ENCODE results near the gene NBPF14.
"Not testable (repeated sequence)": the region's sequence is repeated elsewhere in the genome, so short reads cannot be mapped to it uniquely, and the experiment has no call there.

NBPF14 gene

GRCh38 chr1:148595911-148596310 is at the start of gene NBPF14:
NBPF14 (minus strand) TSS chr1:148596011; CDS start chr1:148595717, 294 bp downstream.
- DNase-seq: not testable (repeated sequence)

DNA sequence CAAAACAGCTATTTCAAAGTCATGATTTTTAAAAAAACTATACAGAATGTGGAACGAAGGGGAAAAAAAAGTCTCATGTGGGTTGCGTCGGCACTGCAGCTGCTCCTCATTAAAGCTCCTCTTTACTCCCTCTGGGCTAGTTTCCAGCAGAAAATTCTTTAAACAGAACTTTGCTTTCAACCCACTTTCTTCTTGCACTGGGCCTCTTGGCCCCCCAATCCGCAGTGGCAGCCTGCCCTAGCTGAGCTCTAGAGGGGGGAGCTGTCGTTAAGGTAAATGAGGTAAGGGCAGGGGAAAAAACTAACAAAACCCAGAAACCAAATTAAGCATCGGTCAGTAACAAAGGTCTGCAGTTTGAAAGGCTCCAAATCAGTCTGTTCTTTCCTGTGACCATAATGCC is 29.6 kb upstream of the NBPF14 start:
- DNase-seq: not testable (repeated sequence)

DNA sequence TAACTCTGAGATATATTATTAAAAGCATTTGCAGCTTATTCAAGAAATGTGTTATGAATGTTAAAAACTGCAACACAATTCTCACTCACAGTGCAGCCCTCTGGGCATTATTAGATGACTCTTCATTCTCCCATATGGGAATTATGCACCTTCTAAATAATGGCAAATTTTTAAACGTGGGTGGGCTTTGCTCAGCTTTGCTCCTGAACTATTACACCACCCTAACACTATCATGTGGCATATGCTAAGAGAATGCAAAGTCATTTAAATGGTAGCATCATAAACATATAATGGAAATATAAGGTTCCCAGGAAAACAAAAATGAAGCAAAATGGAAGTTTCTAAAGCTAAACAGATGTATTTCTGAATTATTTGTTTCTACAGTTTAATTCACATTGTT is 22.4 kb upstream of the NBPF14 start:
- not testable (repeated sequence) for DNase-seq

DNA sequence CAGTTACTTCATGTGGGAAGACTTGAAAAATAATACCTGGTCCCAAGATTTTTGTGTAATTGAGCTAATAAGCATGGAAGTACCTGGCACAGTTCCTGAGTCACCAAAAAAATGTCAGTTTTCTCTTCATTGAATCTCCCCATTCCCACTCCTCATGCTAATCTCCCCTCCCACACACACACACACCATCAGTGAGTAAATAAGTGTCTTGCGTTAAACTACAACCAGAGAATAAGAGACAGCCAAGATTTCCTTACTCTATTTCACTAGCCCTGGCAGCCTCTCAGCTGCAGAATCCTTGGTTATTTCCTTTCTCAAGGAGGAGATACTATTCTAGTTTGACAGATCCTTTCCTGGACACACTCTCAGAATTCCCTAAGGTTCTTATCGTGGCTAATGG is 9.5 kb upstream of the NBPF14 start:
- not testable (repeated sequence) for DNase-seq

GRCh38 chr1:148595360-148595759 is 451 bp downstream of the NBPF14 start:
- not testable (repeated sequence) for DNase-seq

- DNase-seq: not testable (repeated sequence)
These were observed 4.7 kb downstream of the NBPF14 start for GRCh38 chr1:148591098-148591497.

DNA sequence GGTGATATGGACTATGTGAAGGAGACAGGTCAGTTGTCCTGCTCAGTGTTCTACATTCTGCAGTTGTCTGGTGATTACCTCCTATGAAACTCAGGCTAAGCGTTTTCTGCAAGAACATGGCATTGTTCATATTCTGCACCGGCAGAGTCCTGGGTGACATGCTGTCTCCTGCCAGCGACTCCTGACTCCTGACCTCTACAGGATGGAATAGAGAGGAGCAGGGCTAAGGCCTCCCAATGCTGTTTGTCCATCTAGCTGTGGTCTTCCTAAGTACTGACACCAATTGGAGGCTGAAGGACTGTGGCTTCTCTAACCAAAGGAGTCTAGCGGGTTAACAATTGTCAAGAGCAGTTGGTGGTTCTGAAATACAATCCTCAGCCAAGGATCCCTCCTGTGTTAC is 63.7 kb downstream of the NBPF14 start:
- DNase-seq: peak; percentile 45

DNA sequence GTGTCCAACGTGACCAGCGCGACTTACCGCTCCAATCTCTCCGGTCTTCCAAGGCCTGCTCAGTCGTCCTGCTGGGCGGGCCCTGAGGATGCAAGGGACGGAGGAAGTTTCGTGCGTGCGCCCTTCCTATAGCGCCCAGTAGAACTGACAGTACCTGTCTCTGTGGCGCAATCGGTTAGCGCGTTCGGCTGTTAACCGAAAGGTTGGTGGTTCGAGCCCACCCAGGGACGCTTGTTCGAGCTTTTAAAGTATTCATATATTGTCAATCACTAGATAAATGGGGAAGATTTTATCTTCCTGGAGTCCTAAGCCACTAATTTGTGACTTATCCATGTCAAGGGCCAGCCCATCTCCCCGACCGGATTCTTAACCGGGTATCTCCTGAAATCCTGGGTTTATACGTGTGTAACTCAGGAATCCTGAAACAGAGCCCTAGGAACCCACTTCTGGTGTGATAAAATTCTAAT is 66.7 kb downstream of the NBPF14 start:
- peak; percentile 72 for DNase-seq

DNA sequence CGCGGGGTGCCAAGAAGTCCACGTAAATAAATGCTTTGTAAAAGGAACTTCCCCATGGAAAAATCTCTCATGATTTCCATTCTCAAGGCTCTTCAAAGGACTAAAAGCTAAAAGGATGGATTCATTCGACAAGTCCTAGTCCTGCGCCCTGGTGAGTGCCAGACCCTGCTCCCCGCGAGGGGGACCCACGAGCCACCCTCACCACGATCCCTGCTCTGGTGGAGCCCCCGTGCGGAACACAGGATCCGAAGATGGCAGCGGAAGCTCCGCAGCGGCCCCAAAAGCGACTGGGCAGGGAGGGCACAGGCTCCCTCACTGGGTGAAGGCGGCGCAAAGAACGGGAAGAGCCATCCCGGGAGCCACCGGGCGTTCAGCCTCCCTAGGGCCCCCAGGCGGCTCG is 67.2 kb downstream of the NBPF14 start:
- not testable (repeated sequence) for DNase-seq

- DNase-seq: not testable (repeated sequence)
These were observed 69.2 kb downstream of the NBPF14 start for GRCh38 chr1:148526587-148526986.

DNA sequence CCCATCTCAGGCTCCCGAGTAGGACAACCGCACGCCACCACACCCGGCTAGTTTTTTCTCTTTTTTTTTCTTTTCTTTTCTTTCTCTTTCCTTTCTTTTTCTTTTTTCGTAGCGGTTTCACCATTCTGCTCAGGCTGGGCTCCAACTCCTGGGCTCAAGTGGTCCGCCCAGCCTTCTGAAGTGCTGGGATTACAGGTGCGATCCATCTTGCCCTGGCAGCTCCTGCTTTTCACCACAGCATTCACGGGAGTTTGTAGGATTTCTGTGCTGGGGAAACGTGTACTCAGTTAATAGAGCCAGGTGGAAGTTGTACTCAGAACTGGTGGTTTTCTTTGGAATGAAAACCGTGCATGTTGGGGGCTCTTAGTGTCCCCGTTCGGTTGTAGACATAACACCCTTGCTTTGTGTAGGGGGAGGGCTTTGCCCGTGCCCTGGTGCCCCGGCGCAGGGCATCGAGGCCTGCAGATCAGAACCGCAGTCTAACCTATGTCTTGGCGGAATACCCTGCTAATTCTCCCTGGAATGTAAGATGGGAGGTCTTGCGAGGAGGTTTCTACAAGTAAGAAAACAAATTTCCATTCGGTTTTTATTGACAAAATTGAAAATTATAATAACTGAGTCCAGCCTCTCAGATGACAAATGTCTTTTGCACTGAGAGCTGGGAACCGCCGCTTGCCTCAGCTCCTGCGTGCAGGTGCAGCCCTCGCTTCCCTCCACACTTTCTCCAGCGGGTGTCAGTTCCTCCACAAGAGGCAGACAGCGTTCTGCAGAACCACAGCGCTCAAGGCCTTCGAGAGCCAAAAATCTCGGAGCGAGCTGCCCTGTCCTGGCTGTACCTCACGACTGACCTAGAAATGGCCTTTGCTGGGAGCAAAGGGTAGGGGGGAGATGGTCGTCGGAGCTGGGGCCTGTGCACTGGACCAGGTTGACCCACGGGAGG is 72.3 kb downstream of the NBPF14 start:
- not testable (repeated sequence) for DNase-seq

DNA sequence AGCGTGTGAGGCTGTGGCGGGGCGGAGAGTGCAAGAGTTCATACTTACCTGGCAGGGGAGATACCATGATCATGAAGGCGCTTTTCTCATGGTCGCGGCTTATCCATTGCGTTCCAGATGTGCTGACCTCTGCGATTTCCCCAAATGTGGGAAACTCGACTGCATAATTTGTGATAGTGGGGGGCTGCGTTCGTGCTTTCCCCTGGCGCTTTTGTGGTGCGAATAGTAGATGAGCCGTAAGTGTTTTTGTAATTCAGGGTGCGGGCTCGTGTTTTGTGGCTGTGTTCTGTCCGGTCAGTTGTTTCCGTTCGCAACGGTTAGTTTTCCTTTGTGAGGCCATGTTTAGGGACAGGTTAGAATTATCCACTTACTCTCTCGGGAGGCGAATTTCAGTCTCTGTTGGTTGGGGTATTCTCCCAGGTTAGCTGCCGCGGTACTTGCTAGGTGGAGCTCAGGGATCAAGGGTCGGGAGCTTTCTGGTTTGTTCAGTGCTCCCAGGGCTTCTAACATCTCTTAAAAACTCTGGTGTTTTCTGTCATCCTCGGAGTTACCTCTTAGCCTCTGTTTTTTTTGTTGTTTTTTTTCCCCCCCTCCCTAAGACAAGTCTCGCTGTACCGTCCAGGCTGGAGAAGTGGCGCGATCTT is 73.1 kb downstream of the NBPF14 start:
- DNase-seq: peak; percentile 99

- DNase-seq: peak; percentile 94
These were observed 73.7 kb downstream of the NBPF14 start for GRCh38 chr1:148522072-148522471.

GRCh38 chr1:148514310-148514709 is 81.5 kb downstream of the NBPF14 start:
- not testable (repeated sequence) for DNase-seq

DNA sequence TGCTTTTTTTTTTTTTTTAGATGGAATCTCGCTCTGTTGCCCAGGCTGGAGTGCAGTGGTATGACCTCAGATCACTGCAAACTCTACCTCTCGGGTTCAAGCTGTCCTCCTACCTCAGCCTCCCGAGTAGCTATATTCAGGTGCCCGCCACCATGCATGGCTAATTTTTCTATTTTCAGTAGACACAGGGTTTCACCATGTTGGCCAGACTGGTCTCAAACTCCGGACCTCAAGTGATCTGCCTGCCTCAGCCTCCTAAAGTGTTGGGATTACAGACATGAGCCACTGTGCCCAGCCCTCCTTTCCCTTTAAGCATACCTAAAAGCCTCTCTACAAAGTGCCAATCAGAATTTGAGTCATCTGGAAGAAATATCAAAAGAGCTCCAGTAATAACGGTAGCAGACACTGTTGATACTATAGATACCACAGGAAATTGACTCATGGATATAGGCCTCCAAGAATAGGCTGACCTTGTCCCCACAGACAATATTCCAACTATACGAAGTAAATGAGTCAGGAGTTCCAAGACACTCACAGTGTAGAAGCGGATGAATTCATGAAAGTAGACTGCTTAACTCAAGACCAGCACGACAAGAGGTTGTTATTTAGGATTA is 83.1 kb downstream of the NBPF14 start:
- DNase-seq: not testable (repeated sequence)

DNA sequence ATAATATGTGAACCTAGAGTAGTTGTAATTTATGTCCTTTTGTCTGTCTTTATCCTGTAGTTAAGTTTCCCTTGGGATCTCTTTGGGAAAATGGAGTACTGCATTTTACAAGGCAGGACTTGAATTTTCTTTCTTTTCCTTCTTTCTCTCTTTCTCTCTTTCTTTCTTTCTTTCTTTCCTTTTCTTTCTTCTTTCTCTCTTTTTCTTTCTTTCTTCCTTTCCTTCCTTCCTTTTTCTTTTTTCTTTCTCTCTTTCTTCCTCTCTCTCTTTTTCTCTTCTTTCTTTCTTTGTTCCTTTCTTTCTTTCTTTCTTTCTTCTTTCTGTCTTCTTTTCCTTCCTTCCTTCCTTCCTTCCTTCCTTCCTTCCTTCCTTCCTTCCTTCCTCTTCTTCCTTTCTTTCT is 101.9 kb downstream of the NBPF14 start:
- not testable (repeated sequence) for DNase-seq

DNA sequence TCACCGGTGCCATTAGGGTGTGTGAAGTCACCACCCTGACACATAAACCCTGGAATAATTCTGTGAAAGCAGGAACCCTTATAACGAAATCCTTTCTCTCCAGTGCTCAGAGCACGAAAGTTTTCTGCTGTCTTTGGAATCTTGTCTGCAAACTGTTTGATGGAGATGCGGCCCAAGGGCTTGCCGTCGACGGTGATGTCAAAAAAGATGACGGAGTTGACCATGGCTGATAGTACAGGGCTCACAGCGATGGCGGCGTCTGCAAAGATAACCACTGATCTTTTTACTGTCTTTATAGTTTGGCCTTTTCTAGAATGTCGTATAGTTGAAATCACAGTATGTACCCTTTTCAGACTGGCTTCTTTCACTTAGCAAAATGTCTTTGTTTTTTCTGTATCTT is 112.8 kb downstream of the NBPF14 start, which contains the start of gene PPIAL4G:
TSS of gene PPIAL4G (minus strand) at position 274 of the 400 bp plus-strand sequence. CDS start at position 224, 50 bp downstream.
- DNase-seq: not testable (repeated sequence)
